IMR-90 (cell line): ENCODE data around the gene PON2.

ENCODE experiments used
- CEBPB ChIP-seq: IDR thresholded peaks from 2 replicates; pipeline ENCODE4 v1.6.1; 2012; ENCODE audit warnings: low read depth, low read length, improper control_type of control experiment
- CTCF ChIP-seq: conservative IDR thresholded peaks from 2 replicates; pipeline ENCODE4 v1.5.1; 2012; ENCODE audit warnings: mild to moderate bottlenecking, low read depth, low read length, improper control_type of control experiment
- FOS ChIP-seq: fragments of 150-350 bp; IDR thresholded peaks from 2 replicates; pipeline ENCODE4 v1.6.1; 2016; ENCODE audit warnings: low read depth, low read length
- MAFK ChIP-seq: IDR thresholded peaks from 2 replicates; pipeline ENCODE4 v1.6.1; 2012; ENCODE audit warnings: low read depth, low read length, improper control_type of control experiment
- MAZ ChIP-seq: IDR thresholded peaks from 2 replicates; pipeline ENCODE4 v1.6.1; 2012; ENCODE audit warnings: low read depth, mild to moderate bottlenecking, low read length, improper control_type of control experiment, moderate library complexity, borderline replicate concordance
- POLR2A ChIP-seq: IDR thresholded peaks from 2 replicates; pipeline ENCODE4 v1.6.1; 2012; ENCODE audit warnings: mild to moderate bottlenecking, low read depth, low read length
- RFX5 ChIP-seq: IDR thresholded peaks from 2 replicates; pipeline ENCODE4 v1.8.0; 2012; ENCODE audit warnings: low read depth, mild to moderate bottlenecking, low read length, moderate library complexity
- SMC3 ChIP-seq: fragments of 150-350 bp; IDR thresholded peaks from 2 replicates; pipeline ENCODE4 v1.6.1; 2016; ENCODE audit warnings: low read depth, mild to moderate bottlenecking, antibody characterized with exemption, low read length, moderate library complexity
- USF2 ChIP-seq: fragments of 150-350 bp; IDR thresholded peaks from 2 replicates; pipeline ENCODE4 v1.6.1; 2017; ENCODE audit warnings: mild to moderate bottlenecking, antibody characterized with exemption, low read length, low read depth

- TF ChIP-seq CTCF (no peak), RFX5 (no peak), POLR2A (no peak), MAZ (no peak), USF2 (no peak), SMC3 (no peak), MAFK (no peak), CEBPB (no peak), FOS (no peak)
Observed at GRCh38 chr7:95427166-95427565, 7.7 kb downstream of the PON2 start.
